Suprapubic skin (tissue), 2 donors: ENCODE data around the gene QSOX1.

Experiments used
- EP300 ChIP-seq: sonication (generic); formaldehyde crosslinking; IDR thresholded peaks from one replicate; pipeline ENCODE4 v1.6.1; 2017; ENCODE audit warnings: antibody characterized with exemption
- POLR2A ChIP-seq, 2 donors: fragments of 450-650 bp; IDR thresholded peaks; one replicate each; pipeline ENCODE4 v1.6.1; 2017; ENCODE audit warnings: antibody characterized with exemption in 2 of 2, mild to moderate bottlenecking in 2 of 2, moderate library complexity in 2 of 2

- TF ChIP-seq EP300 (no peak), POLR2A (IDR thresholded peaks at IDR 0.05) (no peak)
Observed at GRCh38 chr1:180194048-180194425, 39.4 kb downstream of the QSOX1 start.
